ENCODE data around the gene COL8A2. TPM values are rescaled to one million over a fixed set of nuclear protein-coding genes. Genes with fewer than 3 reads are reported as not detected.

COL8A2 gene
- polyA plus RNA-seq, 1 donor from 2014 or later: not detected

DNA sequence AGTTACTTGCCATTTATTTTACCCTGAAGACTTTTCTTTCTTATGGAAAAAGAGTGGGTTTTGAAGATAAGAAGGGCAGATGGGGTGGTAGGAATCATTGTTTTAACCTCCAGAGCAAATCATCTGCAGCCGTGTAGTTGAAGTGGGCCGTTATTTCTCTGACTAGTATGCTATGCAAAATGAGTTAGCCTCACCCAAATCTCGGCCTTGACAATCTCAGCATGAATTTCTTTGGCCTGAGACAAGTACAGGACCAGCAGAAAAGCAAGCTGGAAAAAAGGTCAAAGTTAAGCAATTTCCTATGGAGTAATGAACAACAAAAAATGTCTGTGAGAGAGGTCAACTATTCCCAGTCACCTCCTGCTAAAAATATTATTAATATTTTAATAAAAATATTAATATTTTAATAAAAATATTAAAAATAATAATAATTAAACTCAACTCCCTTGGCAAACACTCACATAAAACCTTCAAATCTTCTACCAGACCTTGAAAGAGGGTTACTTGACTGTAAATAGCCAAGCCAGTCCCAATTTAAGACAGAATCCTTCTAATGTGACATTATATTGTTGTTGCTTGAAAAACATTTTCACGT is 47.9 kb downstream of the COL8A2 start:
- peaks cover 3% of the 10 kb centered on the region for H3K27me3 Mint-ChIP-seq
- H3K36me3 Mint-ChIP-seq: no peaks in the 10 kb centered on the region
- H3K27ac Mint-ChIP-seq: no peak overlapping the region
- peaks cover 0 to 1% (median 0%) of the 10 kb centered on the region in 3 donors for H3K4me1 Mint-ChIP-seq
- H3K4me3 Mint-ChIP-seq: no peak overlapping the region
- no peaks in the 10 kb centered on the region for H3K9me3 Mint-ChIP-seq

DNA sequence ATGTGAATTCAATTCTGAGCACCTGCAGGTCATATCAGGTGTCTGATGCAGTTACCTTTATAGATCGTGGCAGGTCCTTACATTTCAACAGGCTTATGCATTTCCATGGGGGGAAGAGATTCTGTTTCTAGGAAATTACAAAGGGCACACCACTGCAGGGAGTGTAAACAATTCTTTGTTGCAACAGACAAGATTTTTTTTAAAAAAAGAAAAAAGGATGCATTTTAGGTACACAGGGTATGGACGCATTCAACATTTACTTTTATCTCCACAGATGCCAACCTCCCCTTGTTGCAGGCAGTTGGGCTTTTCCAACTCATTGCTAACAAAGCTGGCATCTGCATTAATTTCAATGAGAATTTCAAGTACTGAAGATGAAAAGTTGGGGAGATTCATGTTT is 54.7 kb downstream of the COL8A2 start:
- peaks cover 0 to 3% (median 0%) of the 10 kb centered on the region in 3 donors for H3K9me3 Mint-ChIP-seq
- H3K4me3 Mint-ChIP-seq: no peak overlapping the region
- H3K27me3 Mint-ChIP-seq: no peaks in the 10 kb centered on the region
- peaks cover 0 to 1% (median 0%) of the 10 kb centered on the region in 3 donors for H3K4me1 Mint-ChIP-seq
- H3K36me3 Mint-ChIP-seq: no peaks in the 10 kb centered on the region
- no peak overlapping the region for H3K27ac Mint-ChIP-seq

DNA sequence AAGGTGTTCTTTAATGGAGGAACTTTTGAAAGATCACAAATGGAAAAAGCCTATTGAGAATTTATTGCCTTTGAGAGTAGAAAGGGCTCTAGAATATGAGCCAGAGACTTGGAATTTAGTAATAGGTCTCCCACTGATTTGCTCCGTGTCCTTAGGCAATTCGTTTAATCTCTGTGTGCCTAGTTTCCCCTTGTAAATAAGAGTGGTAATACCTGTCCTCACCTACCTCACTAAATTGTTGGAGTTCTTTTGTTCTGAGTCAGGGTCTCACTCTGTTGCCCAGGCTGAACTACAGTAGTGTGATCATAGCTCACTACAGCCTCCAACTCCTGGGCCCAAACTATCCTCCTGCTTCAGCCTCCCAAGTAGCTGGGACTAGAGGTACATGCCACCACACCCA is 56.2 kb downstream of the COL8A2 start:
- Mint-ChIP-seq H3K27ac (no peak overlapping the region), H3K36me3 (no peaks in the 10 kb centered on the region), H3K4me1 (peaks cover 0 to 1% (median 0%) of the 10 kb centered on the region in 3 donors), H3K9me3 (peaks cover 0 to 3% (median 0%) of the 10 kb centered on the region in 3 donors), H3K4me3 (no peak overlapping the region), H3K27me3 (no peaks in the 10 kb centered on the region)

DNA sequence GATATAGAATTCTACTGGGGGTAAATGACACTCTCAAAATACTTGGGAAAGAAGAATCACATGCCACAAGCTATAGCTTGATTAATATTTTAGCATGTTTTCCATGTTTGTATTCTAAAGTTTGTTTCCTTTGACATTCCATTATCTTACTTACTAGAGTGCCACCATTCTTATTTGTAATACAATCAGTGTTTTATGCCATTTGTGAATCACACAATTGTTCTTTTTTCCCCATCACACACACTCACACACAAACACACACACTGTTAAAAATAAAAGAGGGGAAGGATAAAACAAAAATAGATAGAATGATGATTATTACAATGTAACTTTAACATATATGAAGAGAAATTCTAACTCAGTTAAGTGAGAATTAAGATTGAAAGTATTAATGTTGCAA is 57.2 kb downstream of the COL8A2 start:
- Mint-ChIP-seq H3K9me3 (peaks cover 0 to 3% (median 0%) of the 10 kb centered on the region in 3 donors), H3K27ac (no peak overlapping the region), H3K36me3 (no peaks in the 10 kb centered on the region), H3K4me3 (no peak overlapping the region), H3K27me3 (no peaks in the 10 kb centered on the region), H3K4me1 (peaks cover 0 to 1% (median 0%) of the 10 kb centered on the region in 3 donors)

DNA sequence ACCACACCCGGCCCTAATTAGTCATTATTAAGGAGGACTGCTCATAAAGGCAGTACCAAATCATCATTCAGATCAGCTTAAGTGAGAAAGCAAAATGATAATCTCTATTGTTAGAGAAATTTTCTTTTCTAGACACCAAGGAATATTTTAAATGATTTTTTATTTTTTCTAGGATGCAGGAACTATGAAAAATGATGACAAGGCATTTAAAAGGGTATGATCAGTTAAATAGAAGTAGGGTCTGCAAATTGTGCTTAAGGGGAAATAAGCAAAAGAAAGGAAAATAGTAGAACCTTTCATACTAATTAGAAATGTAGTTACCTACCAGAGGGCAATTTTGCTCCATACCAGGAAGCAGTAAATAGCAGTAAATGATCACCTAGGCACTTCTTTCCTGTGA is 62.7 kb downstream of the COL8A2 start:
- Mint-ChIP-seq H3K9me3 (no peaks in the 10 kb centered on the region), H3K36me3 (no peaks in the 10 kb centered on the region), H3K27ac (no peak overlapping the region), H3K4me1 (no peaks in the 10 kb centered on the region), H3K4me3 (no peak overlapping the region), H3K27me3 (no peaks in the 10 kb centered on the region)

DNA sequence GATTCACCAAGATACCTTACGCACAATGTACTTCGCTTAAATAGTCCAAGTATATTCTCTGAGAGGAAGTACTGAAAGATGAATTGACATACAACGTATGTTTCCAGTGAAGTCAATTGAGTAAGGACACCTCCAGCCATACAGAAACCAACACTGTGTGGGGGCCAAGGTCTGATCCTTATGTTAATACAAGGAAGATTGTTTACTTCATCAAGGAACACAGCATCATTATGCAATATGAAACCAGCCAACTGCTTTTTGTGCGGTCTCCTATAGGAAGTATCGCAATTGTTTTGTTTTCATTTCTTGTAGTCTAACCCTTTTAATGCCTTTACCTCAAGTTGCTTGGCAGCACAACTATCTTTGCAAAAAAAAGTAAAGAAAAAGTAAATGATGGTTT is 69.3 kb downstream of the COL8A2 start:
- Mint-ChIP-seq H3K27me3 (no peaks in the 10 kb centered on the region), H3K36me3 (peaks cover 10% of the 10 kb centered on the region)

DNA sequence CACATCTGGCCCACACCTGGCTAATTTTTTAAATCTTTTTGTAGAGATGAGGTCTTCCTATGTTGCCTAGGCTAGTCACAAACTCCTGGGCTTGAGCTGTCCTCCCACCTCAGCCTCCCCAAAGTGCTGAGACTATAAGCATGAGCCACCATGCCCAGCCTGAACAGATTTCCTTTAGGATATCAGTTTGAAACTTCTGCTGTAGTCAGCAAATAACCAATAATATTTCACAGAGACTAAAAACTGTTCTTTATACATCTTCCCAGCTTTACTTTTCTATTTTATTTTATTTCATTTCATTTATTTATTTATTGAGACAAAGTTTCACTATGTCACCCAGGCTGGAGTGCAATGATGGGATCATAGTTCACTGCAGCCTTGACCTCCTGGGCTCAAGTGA is 71.0 kb downstream of the COL8A2 start:
- Mint-ChIP-seq H3K4me3 (peak overlapping the region in 1 of 4 donors; percentile 67), H3K9me3 (no peaks in the 10 kb centered on the region), H3K4me1 (no peaks in the 10 kb centered on the region), H3K27me3 (no peaks in the 10 kb centered on the region), H3K36me3 (peaks cover 13% of the 10 kb centered on the region), H3K27ac (peak overlapping the region in 1 of 3 donors; percentile 73)

More for the DNA sequence above, 69.3 kb downstream of the COL8A2 start:
- Mint-ChIP-seq H3K4me1 (no peaks in the 10 kb centered on the region), H3K4me3 (no peak overlapping the region), H3K27ac (no peak overlapping the region), H3K9me3 (no peaks in the 10 kb centered on the region)

DNA sequence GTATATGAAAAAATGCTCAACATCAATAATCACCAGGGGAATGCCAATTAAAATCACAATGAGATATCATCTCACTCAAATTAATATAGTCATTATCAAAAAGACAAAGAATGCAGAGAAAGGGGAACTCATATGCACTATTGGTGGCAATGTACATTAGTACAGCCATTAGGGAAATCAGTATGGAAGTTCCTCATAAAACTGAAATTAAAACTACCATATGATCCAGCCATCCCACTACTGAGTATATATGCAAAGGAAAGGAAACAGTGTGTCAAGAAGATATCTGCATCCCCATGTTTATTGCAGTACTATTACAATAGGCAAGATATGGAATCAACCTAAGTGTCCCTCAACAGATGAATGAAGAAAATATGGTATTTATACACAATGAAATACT is 73.2 kb downstream of the COL8A2 start:
- Mint-ChIP-seq H3K36me3 (peaks cover 21% of the 10 kb centered on the region), H3K27ac (no peak overlapping the region), H3K4me3 (no peak overlapping the region), H3K27me3 (no peaks in the 10 kb centered on the region), H3K9me3 (peaks cover 0 to 4% (median 1%) of the 10 kb centered on the region in 3 donors), H3K4me1 (peaks cover 0 to 1% (median 0%) of the 10 kb centered on the region in 3 donors)

Other genes with a start within 250 kb of the COL8A2 start
- gene AGO1, start 242.0 kb downstream of the COL8A2 start, polyA plus RNA-seq: 6.2 TPM
- gene AGO3, start 194.1 kb downstream of the COL8A2 start, polyA plus RNA-seq: 13.1 TPM
- not detected for gene TEKT2, start 41.1 kb downstream of the COL8A2 start, polyA plus RNA-seq
- 29.7 TPM for gene ADPRS, start 36.3 kb downstream of the COL8A2 start, polyA plus RNA-seq
- gene TRAPPC3, start 24.3 kb upstream of the COL8A2 start, polyA plus RNA-seq: 101 TPM
- 11.4 TPM for gene MAP7D1, start 30.9 kb upstream of the COL8A2 start, polyA plus RNA-seq
- gene THRAP3, start 99.2 kb upstream of the COL8A2 start, polyA plus RNA-seq: 97.9 TPM
- gene SH3D21, start 181.1 kb upstream of the COL8A2 start, polyA plus RNA-seq: 0.46 TPM
- not detected for gene EVA1B, start 198.4 kb upstream of the COL8A2 start, polyA plus RNA-seq

Data from IgD-negative memory B cell (primary cell).